Lower leg skin (tissue), 3 donors: ENCODE measurements around the gene BMP2K.

Experiments used
- CTCF ChIP-seq, 3 donors: fragments of 450-650 bp; IDR thresholded peaks; one replicate each; pipeline ENCODE4 v1.5.1; 2016; ENCODE audit warnings: antibody characterized with exemption in 3 of 3, mild to moderate bottlenecking in 3 of 3, moderate library complexity in 2 of 3
- POLR2A ChIP-seq, 2 donors: fragments of 450-650 bp; IDR thresholded peaks; one replicate each; pipeline ENCODE4 v1.6.1; 2016 to 2017; ENCODE audit warnings: antibody characterized with exemption in 2 of 2, mild to moderate bottlenecking in 1 of 2, moderate library complexity in 1 of 2

DNA sequence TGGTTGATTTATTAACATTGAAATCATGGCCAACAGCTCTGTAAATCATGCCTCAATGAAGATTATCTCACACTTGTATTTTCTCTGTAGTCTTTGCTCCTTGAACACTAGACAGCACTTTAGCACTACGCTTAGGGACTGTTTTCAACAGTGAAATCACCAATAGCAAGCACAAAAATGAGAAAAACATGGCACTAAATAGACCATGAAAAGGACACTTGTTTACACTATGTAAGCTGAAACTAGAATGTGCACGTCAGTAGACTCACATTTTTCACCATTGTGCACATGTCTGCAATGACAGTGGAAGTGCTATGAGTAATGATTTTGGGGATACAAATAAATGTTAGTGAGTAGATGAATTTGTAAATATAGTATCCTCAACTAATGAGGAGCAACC is 3.1 kb downstream of the BMP2K start:
- TF ChIP-seq POLR2A (IDR thresholded peaks at IDR 0.05) (no peak), CTCF (IDR thresholded peaks at IDR 0.05) (no peak)
